Measurements from ENCODE around the gene SDK1. TPM values are rescaled to one million over a fixed set of nuclear protein-coding genes. Genes with fewer than 3 reads are reported as not detected.

Gene SDK1
- total and polyA plus RNA-seq, 2 experiments from 2014 or later: not detected

GRCh38 chr7:3559278-3559677, 258.2 kb downstream of the SDK1 start:
- no peaks in the 10 kb centered on the region for H3K9me3 ChIP-seq (ENCODE audit: low read depth)
- no peaks in the 10 kb centered on the region for H3K36me3 ChIP-seq (ENCODE audit: low read depth)
- no peak overlapping the region for H3K4me3 ChIP-seq
- 0 to 6% methylated on average over 3 of the region's 3 CpGs for WGBS, 2 experiments (ENCODE audit: low coverage in 1 of 2, low lambda C conversion rate in 2 of 2, missing lambda C conversion rate in 2 of 2)
- H3K79me2 ChIP-seq (ENCODE audit: insufficient read depth): no peaks in the 10 kb centered on the region
- H3K27me3 ChIP-seq (replicated peaks; ENCODE audit: insufficient read depth): no peaks in the 10 kb centered on the region
- H3F3A ChIP-seq (ENCODE audit: insufficient read depth): no peaks in the 10 kb centered on the region
- H3K4me1 ChIP-seq (ENCODE audit: insufficient read depth): no peaks in the 10 kb centered on the region
- in situ Hi-C loops (cut with MboI): no loop called here
- peak; percentile 53 for DNase-seq
- H3K27ac ChIP-seq: no peak overlapping the region
- no peaks in the 10 kb centered on the region for H4K20me1 ChIP-seq (ENCODE audit: insufficient read depth)
- H3K9me2 ChIP-seq (ENCODE audit: insufficient read depth): no peaks in the 10 kb centered on the region
- H2AFZ ChIP-seq: no peak overlapping the region
- TF ChIP-seq EZH2phosphoT487 (IDR thresholded peaks at IDR 0.05; ENCODE audit: insufficient read depth, low read depth): no peak
- TF ChIP-seq EZH2 (IDR thresholded peaks at IDR 0.05; ENCODE audit: insufficient read depth, poor library complexity, severe bottlenecking): no peak
- no peak overlapping the region for H3K9ac ChIP-seq
- H3K4me2 ChIP-seq (ENCODE audit: unreplicated experiment): no peak overlapping the region

GRCh38 chr7:3560495-3560894, 259.4 kb downstream of the SDK1 start:
- no peaks in the 10 kb centered on the region for H3F3A ChIP-seq (ENCODE audit: insufficient read depth)
- no peak overlapping the region for H3K27ac ChIP-seq
- DNase-seq: no peak
- H3K9ac ChIP-seq: no peak overlapping the region
- no peaks in the 10 kb centered on the region for H3K36me3 ChIP-seq (ENCODE audit: low read depth)
- in situ Hi-C loops (cut with MboI): no loop called here
- H3K9me2 ChIP-seq (ENCODE audit: insufficient read depth): no peaks in the 10 kb centered on the region
- no peaks in the 10 kb centered on the region for H3K79me2 ChIP-seq (ENCODE audit: insufficient read depth)
- H3K4me3 ChIP-seq: no peak overlapping the region
- no peak overlapping the region for H2AFZ ChIP-seq
- H3K4me1 ChIP-seq (ENCODE audit: insufficient read depth): no peaks in the 10 kb centered on the region
- H3K27me3 ChIP-seq (replicated peaks; ENCODE audit: insufficient read depth): no peaks in the 10 kb centered on the region
- H3K4me2 ChIP-seq (ENCODE audit: unreplicated experiment): no peak overlapping the region
- TF ChIP-seq EZH2phosphoT487 (IDR thresholded peaks at IDR 0.05; ENCODE audit: insufficient read depth, low read depth) (no peak), EZH2 (IDR thresholded peaks at IDR 0.05; ENCODE audit: insufficient read depth, poor library complexity, severe bottlenecking) (no peak)
- no peaks in the 10 kb centered on the region for H3K9me3 ChIP-seq (ENCODE audit: low read depth)
- no peaks in the 10 kb centered on the region for H4K20me1 ChIP-seq (ENCODE audit: insufficient read depth)
- 43 to 57% methylated on average over 6 of the region's 6 CpGs for WGBS, 2 experiments (ENCODE audit: low coverage in 1 of 2, low lambda C conversion rate in 2 of 2, missing lambda C conversion rate in 2 of 2)

GRCh38 chr7:3561932-3562331, 260.9 kb downstream of the SDK1 start:
- no peaks in the 10 kb centered on the region for H3K36me3 ChIP-seq (ENCODE audit: low read depth)
- no peaks in the 10 kb centered on the region for H3K9me3 ChIP-seq (ENCODE audit: low read depth)
- TF ChIP-seq EZH2 (IDR thresholded peaks at IDR 0.05; ENCODE audit: insufficient read depth, poor library complexity, severe bottlenecking): no peak
- TF ChIP-seq EZH2phosphoT487 (IDR thresholded peaks at IDR 0.05; ENCODE audit: insufficient read depth, low read depth): no peak
- H3K4me2 ChIP-seq (ENCODE audit: unreplicated experiment): no peak overlapping the region
- no peak for DNase-seq
- no peaks in the 10 kb centered on the region for H3K27me3 ChIP-seq (replicated peaks; ENCODE audit: insufficient read depth)
- H4K20me1 ChIP-seq (ENCODE audit: insufficient read depth): no peaks in the 10 kb centered on the region
- H3K27ac ChIP-seq: no peak overlapping the region
- no peaks in the 10 kb centered on the region for H3K4me1 ChIP-seq (ENCODE audit: insufficient read depth)
- no peaks in the 10 kb centered on the region for H3K9me2 ChIP-seq (ENCODE audit: insufficient read depth)
- H3K9ac ChIP-seq: no peak overlapping the region
- WGBS, 2 experiments (ENCODE audit: low coverage in 1 of 2, low lambda C conversion rate in 2 of 2, missing lambda C conversion rate in 2 of 2): 40 to 42% methylated on average over 5 of the region's 5 CpGs
- H3K79me2 ChIP-seq (ENCODE audit: insufficient read depth): no peaks in the 10 kb centered on the region
- no peak overlapping the region for H2AFZ ChIP-seq
- in situ Hi-C loops (cut with MboI): no loop called here
- no peak overlapping the region for H3K4me3 ChIP-seq
- no peaks in the 10 kb centered on the region for H3F3A ChIP-seq (ENCODE audit: insufficient read depth)

GRCh38 chr7:3564231-3564630, 263.2 kb downstream of the SDK1 start:
- H3K27ac ChIP-seq: no peak overlapping the region
- no peaks in the 10 kb centered on the region for H4K20me1 ChIP-seq (ENCODE audit: insufficient read depth)
- no peak overlapping the region for H3K9ac ChIP-seq
- no peak overlapping the region for H3K4me2 ChIP-seq (ENCODE audit: unreplicated experiment)
- no peak overlapping the region for H3K4me3 ChIP-seq
- H3F3A ChIP-seq (ENCODE audit: insufficient read depth): no peaks in the 10 kb centered on the region
- 54 to 72% methylated on average over 3 of the region's 3 CpGs for WGBS, 2 experiments (ENCODE audit: low coverage in 1 of 2, low lambda C conversion rate in 2 of 2, missing lambda C conversion rate in 2 of 2)
- no peaks in the 10 kb centered on the region for H3K4me1 ChIP-seq (ENCODE audit: insufficient read depth)
- no peak overlapping the region for H2AFZ ChIP-seq
- H3K36me3 ChIP-seq (ENCODE audit: low read depth): no peaks in the 10 kb centered on the region
- H3K27me3 ChIP-seq (replicated peaks; ENCODE audit: insufficient read depth): no peaks in the 10 kb centered on the region
- DNase-seq: no peak
- no peaks in the 10 kb centered on the region for H3K9me3 ChIP-seq (ENCODE audit: low read depth)
- in situ Hi-C loops (cut with MboI): no loop called here
- H3K9me2 ChIP-seq (ENCODE audit: insufficient read depth): no peaks in the 10 kb centered on the region
- no peak for TF ChIP-seq EZH2phosphoT487 (IDR thresholded peaks at IDR 0.05; ENCODE audit: insufficient read depth, low read depth)
- TF ChIP-seq EZH2 (IDR thresholded peaks at IDR 0.05; ENCODE audit: insufficient read depth, poor library complexity, severe bottlenecking): no peak
- no peaks in the 10 kb centered on the region for H3K79me2 ChIP-seq (ENCODE audit: insufficient read depth)

- in situ Hi-C loops (cut with MboI): no loop called here
- Histone ChIP-seq H4K20me1 (ENCODE audit: insufficient read depth) (no peaks in the 10 kb centered on the region), H3K4me2 (ENCODE audit: unreplicated experiment) (no peak overlapping the region), H3K27me3 (replicated peaks; ENCODE audit: insufficient read depth) (no peaks in the 10 kb centered on the region), H3K79me2 (ENCODE audit: insufficient read depth) (no peaks in the 10 kb centered on the region), H3F3A (ENCODE audit: insufficient read depth) (no peaks in the 10 kb centered on the region), H3K9ac (no peak overlapping the region), H3K9me2 (ENCODE audit: insufficient read depth) (no peaks in the 10 kb centered on the region), H3K9me3 (ENCODE audit: low read depth) (no peaks in the 10 kb centered on the region), H3K4me1 (ENCODE audit: insufficient read depth) (no peaks in the 10 kb centered on the region), H2AFZ (no peak overlapping the region), H3K36me3 (ENCODE audit: low read depth) (no peaks in the 10 kb centered on the region), H3K27ac (no peak overlapping the region), H3K4me3 (no peak overlapping the region)
- WGBS, 2 experiments (ENCODE audit: low coverage in 1 of 2, low lambda C conversion rate in 2 of 2, missing lambda C conversion rate in 2 of 2): 50 to 59% methylated on average over 1 of the region's 1 CpG
- TF ChIP-seq EZH2phosphoT487 (IDR thresholded peaks at IDR 0.05; ENCODE audit: insufficient read depth, low read depth): no peak
- TF ChIP-seq EZH2 (IDR thresholded peaks at IDR 0.05; ENCODE audit: insufficient read depth, poor library complexity, severe bottlenecking): no peak
- DNase-seq: no peak
Measured at GRCh38 chr7:3568516-3568915, 267.5 kb downstream of the SDK1 start.

Measured in GM23248 (cell line).